Hippocampal formation (tissue), 2 donors: Measurements from ENCODE around the gene ADCY2.
A peak's percentile ranks its signal among the peaks of the same experiment; 100 is the strongest.

Source experiments
- DNase-seq, 2 donors: peaks; one replicate each; lab custom pipeline; 2025; lab: John Stamatoyannopoulos, UW

The ADCY2 gene

DNA sequence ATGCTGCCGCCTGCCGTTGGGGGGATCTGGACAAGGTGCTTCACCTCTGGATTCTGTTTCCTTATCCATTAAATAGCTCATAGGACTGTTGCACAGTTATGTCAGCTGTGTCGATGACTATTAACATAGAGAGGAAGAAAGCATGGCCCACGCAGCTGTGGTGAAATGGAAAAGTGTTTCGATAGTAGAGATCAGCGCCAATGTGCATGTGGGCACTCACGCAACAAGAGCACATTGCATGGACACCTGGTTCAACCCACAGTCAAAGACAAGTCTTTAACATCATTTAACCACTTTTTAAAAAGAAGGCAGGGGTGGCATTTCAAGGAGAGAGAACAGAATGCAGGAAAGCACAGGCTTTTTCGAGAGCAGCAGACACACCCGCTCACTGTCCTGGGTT lies 107.6 kb downstream of the ADCY2 start:
- DNase-seq, result no peak

- DNase-seq, result no peak
Measured at GRCh38 chr5:7515284-7515914, 119.5 kb downstream of the ADCY2 start.

GRCh38 chr5:7516253-7516652 lies 120.3 kb downstream of the ADCY2 start:
- no peak for DNase-seq

GRCh38 chr5:7517006-7517405 lies 121.1 kb downstream of the ADCY2 start:
- no peak for DNase-seq

- DNase-seq, result no peak
Measured at GRCh38 chr5:7518947-7519560, 123.1 kb downstream of the ADCY2 start.

DNA sequence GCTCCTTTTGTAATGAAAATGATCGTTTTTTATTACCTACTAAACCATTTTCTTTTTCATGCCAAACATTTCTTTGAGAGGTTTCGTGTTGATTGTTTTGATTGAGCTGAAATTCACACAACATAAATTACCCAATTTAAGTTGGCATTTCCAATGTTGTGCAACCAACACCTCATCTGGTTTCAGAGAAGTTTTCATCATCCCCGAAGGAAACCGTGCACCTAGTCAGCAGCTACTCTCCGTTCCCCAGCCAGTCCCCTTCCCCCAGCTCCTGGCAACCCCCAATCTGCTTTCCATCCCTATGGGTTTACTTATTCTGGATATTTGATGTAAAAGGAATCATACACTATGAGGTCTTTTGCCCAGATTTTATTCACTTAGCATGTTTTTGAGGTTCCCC lies 123.6 kb downstream of the ADCY2 start:
- DNase-seq, result no peak

DNA sequence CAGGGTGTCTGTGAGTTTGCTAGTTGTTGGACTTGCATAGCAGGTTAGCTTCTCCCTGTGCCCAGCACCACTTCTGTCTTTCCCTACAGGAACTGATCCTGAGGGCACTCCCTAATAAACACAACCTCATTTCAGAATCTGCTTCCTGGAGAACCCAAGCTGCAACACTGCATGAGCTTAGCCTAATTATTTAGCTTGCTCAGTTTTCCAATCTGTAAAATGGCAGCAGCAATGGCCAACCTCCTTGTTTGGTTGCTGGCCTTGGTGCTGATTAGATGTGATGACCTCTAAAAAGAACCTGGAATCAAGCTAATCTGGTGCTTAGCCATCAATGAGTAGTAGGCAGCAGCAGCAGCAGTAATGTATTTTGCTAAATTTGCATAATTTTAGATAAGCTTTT lies 133.9 kb downstream of the ADCY2 start:
- DNase-seq, result no peak

- no peak for DNase-seq
Measured at GRCh38 chr5:7533941-7534340, 138.0 kb downstream of the ADCY2 start.

DNA sequence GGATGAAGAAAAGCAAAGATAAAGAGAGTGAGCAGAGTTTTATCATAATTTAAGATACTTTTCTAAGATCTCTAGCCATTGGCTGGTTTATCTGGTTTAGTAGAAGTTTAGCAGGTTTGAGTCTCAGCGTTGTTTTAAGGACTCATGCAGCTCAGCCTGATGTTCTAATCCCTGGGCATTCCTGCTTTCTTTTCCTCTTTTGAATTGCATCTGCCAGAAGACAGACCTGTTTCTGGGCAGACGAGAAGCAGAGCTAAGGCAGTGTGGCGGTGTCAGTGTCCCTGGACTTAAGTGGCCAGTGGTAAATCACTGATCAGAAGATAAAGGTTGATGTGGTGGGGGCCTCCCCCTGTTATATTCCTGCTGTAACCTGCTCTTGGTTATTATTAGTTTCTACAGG lies 138.6 kb downstream of the ADCY2 start:
- DNase-seq, result no peak

GRCh38 chr5:7537573-7537972 lies 141.6 kb downstream of the ADCY2 start:
- DNase-seq, result no peak

GRCh38 chr5:7539571-7539970 lies 143.6 kb downstream of the ADCY2 start:
- no peak for DNase-seq

DNA sequence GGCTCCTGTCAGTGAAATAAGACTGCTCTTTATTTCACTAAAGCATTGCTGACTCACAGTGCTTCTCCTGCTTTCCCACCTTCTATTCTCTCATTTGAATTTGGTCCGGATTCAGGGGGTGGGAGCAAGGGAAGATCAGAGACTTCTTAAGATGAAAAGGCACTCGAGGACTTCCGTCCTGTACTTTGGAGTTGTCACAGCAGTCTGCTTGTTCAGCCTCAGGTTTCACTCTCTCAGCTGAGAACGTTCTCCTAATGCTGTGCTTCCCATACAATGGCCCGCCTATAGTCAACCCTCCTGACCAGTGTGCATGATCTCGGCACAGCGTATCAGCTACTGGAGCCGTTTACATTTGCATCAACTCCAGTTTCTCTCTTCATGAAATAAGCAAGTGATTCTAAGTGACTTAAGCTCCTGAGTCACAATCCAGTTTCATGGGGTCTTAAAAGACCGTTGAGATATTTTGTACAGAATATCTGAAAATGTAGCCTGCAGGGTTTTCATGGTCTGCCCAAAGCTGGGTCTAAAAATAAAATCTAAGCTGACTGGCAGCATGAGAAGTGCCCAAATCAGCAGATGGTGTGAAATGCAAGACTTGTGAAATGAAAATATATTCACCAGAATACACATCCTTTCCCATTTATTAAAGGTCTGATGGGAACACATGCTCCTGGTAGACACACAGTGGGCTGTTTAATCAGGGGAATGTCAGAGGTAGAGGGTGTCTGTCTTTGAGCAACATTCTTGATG lies 145.0 kb downstream of the ADCY2 start:
- no peak for DNase-seq

- no peak for DNase-seq
Measured at GRCh38 chr5:7541898-7542297, 146.0 kb downstream of the ADCY2 start.

- DNase-seq, result no peak
Measured at GRCh38 chr5:7546555-7546954, 150.6 kb downstream of the ADCY2 start.

DNA sequence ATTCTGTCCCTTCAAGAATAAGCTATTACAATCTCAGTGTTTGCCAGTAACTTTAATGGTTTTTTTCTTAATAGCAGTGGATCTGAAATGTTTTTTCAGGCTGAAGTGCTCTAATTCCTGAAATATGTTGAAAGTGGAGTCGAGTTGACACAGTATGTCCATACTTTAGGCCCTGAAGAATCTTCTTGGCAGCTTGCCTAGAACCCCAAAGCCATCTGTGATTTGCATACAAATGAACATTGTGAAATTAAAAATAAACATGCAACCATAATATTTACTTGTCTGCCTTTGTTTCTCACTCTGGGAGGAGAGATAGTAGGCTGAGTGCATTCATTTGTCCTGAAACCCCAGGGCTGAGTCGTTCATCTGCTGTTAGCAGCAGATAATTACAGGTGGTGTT lies 152.7 kb downstream of the ADCY2 start:
- no peak for DNase-seq

DNA sequence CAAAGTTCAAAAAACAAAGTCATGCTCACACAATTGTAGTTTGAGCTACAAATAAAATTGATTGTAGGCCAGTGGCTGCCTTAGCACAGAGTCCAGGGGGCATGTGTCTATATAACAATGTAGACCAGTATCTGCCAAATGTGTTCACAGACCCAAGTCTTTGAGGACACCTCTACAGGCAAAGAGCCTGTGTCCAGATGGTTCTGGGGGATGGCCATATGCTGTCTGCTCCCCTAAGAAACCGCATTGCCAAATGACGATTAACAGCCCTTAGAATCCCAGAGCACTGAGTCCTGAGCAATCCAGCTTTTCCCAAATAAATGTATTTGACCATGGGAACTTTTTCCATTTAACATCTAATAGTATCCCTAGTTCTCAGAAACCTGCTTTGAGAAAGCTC lies 169.6 kb downstream of the ADCY2 start:
- DNase-seq, result no peak

DNA sequence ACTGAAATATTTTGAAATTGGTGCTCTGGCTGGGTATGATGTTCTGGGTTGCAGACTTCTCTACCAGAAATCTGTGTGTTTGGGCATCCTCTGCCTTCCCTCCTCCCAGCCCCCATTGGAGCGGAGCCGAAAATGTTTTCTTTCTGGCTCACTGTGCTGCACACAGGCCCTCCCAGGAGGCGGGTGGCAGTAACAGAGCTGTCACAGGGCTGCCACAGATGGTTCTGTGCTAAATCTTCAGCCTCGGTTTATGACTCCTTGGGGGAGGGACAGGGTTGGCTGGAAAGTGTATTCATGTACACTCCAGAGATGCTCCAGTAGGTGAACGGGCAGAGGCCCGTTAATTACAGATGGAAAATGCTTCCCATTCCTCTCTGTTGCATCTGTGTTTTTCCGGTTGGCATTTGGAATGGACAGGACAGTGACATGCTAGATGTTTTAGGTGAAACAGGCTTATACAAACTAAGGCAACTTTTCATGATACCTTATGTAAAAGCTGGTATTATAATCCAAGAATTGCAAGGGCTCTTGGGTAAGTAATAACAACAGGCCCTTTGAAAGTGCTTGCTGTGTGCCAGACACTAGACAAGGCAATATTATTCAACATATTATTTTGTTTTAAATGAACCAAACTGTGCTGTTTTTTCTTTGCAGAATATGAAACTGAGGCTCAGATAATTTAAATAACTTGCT lies 180.2 kb downstream of the ADCY2 start:
- peak in 1 of 2 donors; percentile 55 for DNase-seq

DNA sequence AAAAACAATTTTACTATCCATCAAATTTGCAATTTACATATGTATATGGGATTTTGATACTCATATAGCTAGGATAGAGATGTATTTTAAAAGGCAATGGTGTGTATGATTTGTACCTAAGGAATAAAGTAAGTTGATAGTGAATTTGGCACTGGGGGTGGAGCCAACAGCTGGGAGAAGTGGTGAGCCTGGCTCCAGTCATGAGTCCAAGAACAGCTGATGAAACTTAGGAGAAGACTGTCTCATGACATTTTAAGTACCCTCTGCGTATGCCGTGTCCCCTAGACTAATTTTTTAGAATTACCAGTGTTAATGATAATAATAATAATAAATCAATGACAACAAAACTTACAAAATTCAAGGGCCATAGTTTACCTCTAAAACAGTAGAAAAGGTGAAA lies 181.4 kb downstream of the ADCY2 start:
- DNase-seq, result no peak

- DNase-seq, result no peak
Measured at GRCh38 chr5:7578071-7578470, 182.1 kb downstream of the ADCY2 start.

DNA sequence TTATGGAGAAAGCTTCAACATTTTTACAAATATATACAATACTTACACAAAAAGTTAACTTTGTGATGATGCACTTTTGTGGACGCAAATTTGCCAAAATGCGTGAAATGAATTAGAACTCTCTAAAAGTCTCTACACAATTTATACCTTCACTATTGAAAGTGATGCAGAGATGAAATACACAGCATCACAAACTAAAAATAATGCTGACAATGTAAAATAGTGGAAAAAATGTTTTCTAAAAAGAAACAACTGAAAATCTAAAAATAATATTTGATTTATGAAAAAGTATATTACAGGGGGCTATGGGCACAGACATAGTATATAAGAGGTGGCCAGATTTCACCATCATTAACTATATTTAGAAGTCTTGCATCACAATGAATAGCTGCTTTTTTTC lies 188.8 kb downstream of the ADCY2 start:
- DNase-seq, result no peak

DNA sequence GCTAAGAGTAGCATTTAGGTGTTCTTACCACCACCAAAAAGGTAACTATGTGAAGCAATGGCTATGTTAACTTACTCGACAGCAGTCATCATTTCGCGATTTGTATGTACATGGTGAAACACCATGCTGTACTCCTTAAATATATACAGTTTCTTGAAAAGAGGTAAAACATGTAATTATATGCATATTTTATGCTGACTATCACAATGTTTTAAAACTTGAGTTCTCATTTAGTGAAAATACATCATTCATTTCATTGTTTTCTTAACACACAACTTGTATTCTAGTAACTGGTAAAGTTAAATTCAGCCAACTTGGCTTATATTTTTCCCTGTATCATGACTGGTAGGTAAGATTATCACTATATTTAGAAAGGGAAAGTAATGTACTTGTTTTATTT lies 189.9 kb downstream of the ADCY2 start:
- DNase-seq, result no peak

GRCh38 chr5:7586480-7586879 lies 190.5 kb downstream of the ADCY2 start:
- no peak for DNase-seq

DNA sequence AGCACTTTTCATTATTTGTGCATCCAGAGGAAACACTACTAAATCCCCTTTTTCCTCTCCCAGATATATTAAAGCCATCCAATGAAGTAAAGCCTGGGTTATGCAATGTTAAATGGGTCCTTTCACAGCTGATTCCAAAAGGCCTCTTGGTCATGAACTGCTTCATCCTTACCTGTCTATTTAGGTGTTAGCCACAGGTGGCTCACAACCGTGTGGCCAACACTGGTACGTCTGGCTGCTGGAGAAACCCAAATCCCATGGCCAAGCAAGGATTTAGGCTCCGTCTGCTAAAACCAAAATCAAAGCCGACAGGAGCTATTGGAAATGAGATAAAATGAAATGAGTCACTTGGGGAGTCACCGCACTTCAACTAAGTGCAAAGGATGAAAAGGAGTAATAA lies 193.9 kb downstream of the ADCY2 start:
- no peak for DNase-seq
